Fibroblast of villous mesenchyme (primary cell): Measurements from ENCODE around the gene SLC7A14. TPM values are rescaled to one million over a fixed set of nuclear protein-coding genes. Genes with fewer than 3 reads are reported as not detected.

Experiments used
- DNase-seq: peaks from one replicate; pipeline ENCODE4 v3.0.0-alpha.2; 2010; ENCODE audit warnings: low read depth
- H3K4me3 ChIP-seq: 2 replicates; pipeline ENCODE4 v1.5.1; 2011; ENCODE audit warnings: low read depth, mild to moderate bottlenecking, low read length
- total RNA-seq: library from RNA; depleted of rRNA; stranded (reverse); fragments of >200 nt; gene quantifications from 2 replicates; pipeline ENCODE4 v1.2.3, GENCODE V29; 2012
- TF ChIP-seq, protein P1 (sequence below): IDR thresholded peaks from 2 replicates; pipeline ENCODE4 v1.5.1; 2012; ENCODE audit warnings: low read depth, mild to moderate bottlenecking, low read length; ENCODE audit not compliant: insufficient read depth

The SLC7A14 gene
- total RNA-seq, 1 donor = 2.2 TPM

DNA sequence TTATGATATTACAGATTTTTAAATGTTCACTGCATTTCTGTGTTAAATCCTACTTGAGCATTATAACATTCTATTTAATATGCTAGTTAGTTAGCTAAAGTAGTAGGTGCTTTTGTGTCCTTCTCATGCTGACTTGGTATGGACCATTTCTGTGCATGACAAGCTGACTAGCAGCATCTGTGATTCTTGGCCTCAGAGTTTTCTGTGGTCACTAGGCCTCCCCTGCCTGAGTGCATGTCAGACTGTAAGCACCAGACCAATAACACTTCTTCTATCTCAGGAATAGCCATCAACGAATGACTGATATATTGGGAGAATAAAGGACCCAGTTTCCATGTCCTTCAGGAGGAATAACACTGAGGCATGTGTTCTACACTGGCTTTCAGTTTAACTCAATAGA is 22.6 kb upstream of the SLC7A14 start:
- no peak for DNase-seq
- no peak overlapping the region for H3K4me3 ChIP-seq
- TF ChIP-seq, protein P1, sequence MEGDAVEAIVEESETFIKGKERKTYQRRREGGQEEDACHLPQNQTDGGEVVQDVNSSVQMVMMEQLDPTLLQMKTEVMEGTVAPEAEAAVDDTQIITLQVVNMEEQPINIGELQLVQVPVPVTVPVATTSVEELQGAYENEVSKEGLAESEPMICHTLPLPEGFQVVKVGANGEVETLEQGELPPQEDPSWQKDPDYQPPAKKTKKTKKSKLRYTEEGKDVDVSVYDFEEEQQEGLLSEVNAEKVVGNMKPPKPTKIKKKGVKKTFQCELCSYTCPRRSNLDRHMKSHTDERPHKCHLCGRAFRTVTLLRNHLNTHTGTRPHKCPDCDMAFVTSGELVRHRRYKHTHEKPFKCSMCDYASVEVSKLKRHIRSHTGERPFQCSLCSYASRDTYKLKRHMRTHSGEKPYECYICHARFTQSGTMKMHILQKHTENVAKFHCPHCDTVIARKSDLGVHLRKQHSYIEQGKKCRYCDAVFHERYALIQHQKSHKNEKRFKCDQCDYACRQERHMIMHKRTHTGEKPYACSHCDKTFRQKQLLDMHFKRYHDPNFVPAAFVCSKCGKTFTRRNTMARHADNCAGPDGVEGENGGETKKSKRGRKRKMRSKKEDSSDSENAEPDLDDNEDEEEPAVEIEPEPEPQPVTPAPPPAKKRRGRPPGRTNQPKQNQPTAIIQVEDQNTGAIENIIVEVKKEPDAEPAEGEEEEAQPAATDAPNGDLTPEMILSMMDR = no peak

DNA sequence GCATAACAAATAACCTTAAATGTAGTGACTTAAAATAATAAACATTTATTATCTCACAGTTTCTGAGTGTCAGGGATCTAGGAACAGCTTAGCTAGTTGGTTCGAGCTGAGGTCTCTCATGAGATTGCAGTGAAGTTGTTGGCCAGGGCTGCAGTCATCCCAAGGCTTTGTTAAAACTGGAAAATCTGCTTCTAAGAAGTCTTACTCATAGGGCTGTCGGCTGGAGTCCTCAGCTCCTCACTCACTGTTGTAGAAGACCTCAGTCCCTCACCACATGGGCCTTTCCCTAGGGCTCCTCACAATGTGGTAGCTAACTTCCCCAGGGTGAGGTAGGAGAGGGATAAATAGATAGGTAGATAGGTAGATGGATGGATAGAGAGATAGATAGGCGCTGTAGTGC is 20.8 kb upstream of the SLC7A14 start:
- H3K4me3 ChIP-seq = no peak overlapping the region
- no peak for DNase-seq
- TF ChIP-seq, protein P1 = no peak

DNA sequence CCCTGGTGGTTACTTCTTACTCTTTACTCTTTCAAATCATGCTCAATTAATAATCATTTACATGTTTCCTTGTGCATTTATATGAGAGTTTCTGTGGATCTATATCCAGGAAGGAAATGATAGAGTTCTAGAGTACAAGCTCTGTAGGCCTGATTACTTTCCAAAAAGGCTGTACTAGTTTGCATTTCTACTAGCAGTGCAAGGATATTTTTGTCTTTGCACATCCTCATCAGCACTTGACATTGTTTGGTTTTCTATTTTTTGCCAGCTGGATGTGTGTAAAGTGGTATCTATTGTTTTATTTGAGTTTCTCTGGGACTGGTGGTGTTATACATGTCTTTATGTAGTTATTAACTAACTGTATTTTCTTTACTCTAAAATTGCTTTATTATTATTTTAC is 19.6 kb upstream of the SLC7A14 start:
- no peak overlapping the region for H3K4me3 ChIP-seq
- no peak for DNase-seq
- TF ChIP-seq, protein P1 = no peak

DNA sequence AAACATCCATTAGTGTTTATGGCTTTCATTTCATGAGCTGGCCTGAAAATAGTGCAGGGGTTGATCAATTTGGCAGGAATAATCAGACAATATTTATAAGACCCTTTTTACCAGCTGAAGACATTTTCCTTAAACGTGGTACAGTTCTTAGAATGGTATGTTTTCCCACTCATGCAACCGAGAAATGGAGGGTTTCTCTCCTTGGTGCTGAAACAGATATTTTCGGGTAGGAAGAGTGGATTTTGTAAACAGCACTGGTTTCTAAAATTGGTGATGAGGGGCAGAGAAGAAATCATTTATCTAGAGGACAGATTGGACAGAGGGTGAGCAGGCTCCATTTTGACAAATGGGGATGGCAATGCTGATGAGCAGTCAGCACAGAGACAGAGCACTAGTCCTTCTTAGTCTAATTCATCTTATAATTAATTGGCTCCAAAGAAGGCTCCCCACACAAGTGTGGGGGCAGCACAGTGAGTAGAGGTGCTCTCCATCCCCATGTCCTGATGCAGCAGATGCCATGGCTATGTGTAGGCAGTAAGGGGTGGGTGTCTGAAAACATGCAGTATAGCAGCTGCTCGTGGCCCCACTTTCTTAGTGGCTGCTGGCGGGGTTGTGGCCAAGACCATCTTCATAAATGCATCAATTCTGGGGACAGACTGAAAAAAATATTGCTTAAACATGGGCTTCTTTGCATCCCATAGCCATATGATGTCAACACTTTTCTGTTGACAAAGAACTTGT is 18.1 kb upstream of the SLC7A14 start:
- TF ChIP-seq, protein P1 = no peak
- peak; percentile 12 for DNase-seq
- H3K4me3 ChIP-seq = no peak overlapping the region

DNA sequence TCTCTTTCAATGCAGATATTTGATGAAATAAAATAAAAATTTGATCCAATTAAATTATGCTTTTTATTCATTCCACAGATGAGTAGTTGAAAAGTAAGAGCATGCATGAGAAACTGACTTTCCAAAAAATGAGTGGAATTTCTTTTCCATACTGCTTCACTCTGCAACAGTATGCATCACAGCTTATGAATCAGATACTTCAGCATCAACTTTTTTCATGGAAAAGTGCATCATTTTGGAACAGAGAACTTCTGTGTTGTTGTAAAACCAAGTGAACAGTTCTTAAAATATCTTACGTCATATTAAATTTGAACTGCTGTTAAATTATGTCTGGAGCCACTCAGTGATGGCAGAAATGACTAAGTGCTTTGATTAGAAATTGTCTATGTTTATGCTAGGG is 16.7 kb upstream of the SLC7A14 start:
- no peak for DNase-seq
- H3K4me3 ChIP-seq = no peak overlapping the region
- TF ChIP-seq, protein P1 = no peak

DNA sequence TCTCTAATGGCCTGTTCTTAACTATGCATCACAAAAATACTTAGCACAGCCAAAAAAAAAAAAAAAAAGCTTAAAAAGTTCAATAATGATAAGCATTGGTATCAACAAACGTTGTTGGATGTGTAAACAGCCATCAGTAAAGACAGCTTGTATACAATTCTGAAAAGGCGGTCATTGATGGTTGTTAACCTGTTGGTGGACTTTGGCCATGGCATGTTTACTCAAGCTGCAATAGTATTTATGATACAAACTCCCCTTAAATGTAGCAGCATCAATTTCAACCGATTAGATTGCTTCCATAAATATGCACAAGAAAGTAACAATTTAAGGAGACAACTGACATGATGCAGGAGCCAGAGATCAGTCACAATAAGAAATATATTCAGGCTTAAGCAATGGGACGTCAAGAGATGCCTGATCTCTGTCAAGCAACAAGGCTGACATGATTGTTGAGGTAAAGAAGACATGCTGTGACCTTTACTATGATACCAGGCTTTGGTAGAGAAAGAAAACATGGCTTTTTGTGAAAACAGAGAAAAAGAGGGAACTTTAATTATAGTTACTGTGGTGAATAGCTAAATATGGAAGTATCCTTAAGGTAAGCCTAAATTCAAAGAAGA is 14.2 kb upstream of the SLC7A14 start:
- TF ChIP-seq, protein P1 = no peak
- no peak for DNase-seq
- H3K4me3 ChIP-seq = no peak overlapping the region
